ENCODE results near the gene ZGLP1.

The ZGLP1 gene

GRCh38 chr19:10333758-10334587, 24.4 kb upstream of the ZGLP1 start:
- no peak for TF ChIP-seq CTCF (IDR thresholded peaks at IDR 0.05; ENCODE audit: borderline replicate concordance, control extremely low read depth, extremely low read depth, insufficient read depth, missing control alignments)
- in situ Hi-C loops (cut with MboI; ENCODE audit: low sequenced_read_pairs, unreplicated experiment) = no loop called here
- DNase-seq (ENCODE audit: low spot score) = no peak

DNA sequence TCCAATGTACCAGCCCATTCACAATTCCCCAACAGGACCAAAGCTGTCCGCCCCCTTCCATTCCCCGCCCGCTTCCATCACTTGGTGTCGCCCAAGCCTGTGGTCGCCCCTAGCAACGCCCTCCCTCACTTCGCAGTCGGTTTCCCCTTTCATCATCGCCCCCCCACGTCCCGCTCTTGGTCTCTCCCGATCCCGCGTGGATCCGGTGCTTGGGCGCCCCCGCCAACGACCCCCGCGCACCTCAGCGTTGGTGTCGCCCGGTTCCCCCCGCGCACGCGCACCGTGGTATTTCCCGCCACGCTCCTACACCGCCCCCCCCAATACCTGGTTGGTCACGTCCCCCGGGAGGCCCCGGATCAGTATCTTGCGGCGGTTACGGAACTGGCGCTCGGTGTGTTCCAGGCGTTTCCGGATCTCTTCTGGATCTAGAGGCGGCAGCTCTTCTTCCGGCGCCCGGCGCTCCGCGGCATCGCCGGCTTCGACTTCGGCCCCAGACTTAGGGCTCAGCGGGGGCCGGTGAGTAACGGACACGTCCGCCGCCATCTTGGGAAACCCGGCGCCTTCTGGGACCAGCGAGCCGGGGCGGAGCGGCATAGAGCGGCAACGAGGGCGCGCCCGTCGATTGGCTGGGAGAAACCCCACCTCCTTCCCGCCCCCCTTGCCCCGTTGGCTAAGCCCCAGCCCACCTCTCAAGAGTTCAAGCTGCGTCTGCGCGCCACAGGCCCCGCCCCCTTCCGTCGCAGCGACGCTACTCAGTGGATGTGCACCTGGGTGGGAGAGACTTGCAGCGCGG, 23.5 kb upstream of the ZGLP1 start, which contains the start of gene RAVER1:
Gene RAVER1, minus strand, starts transcription at position 565 of the 793 bp plus-strand sequence. Its CDS starts 22 bp downstream, at position 543.
- DNase-seq (ENCODE audit: low spot score) = peak; percentile 100
- no peak for TF ChIP-seq CTCF (IDR thresholded peaks at IDR 0.05; ENCODE audit: borderline replicate concordance, control extremely low read depth, extremely low read depth, insufficient read depth, missing control alignments)
- in situ Hi-C loops (cut with MboI; ENCODE audit: low sequenced_read_pairs, unreplicated experiment) = no loop called here

DNA sequence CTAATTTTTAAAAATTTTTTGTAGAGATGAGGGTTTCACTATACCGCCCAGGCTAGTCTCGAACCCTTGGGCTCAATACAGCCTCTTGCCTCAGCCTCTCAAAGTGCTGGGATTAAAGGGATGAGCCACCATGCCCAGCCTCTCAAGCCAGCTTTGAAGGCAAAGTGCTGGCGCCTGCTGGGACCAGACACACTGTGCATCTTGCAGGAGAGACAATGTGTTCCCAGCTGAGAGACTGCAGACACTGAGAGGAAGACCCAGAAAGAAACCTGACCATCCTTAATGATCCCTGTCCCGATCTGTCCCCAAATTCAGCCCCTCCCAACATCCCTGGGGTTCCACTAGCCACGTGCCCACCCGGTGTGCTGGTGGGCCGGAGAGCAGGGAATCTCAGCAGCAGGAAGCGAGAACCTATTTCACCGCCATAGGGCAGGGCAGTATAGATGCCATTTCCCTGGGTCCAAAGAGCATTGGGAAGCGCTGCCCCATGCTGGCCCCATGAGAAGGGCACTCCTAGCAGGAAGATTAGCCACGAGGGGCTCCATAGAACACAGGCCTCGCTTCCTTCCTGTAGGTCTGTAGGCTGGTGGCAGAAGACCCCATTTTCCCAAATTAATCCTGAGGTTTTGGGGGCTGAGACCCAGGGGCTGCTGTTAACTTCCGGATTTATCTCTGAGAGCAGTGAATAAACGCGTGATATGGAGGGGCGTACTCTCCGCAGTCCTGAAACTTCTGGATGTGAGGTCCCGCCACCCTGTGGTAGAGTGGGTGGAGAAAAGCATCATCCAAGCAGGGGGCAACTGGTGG, 22.7 kb upstream of the ZGLP1 start:
- TF ChIP-seq CTCF (IDR thresholded peaks at IDR 0.05; ENCODE audit: borderline replicate concordance, control extremely low read depth, extremely low read depth, insufficient read depth, missing control alignments) = no peak
- no peak for DNase-seq (ENCODE audit: low spot score)
- in situ Hi-C loops (cut with MboI; ENCODE audit: low sequenced_read_pairs, unreplicated experiment) = no loop called here

- TF ChIP-seq CTCF (IDR thresholded peaks at IDR 0.05; ENCODE audit: borderline replicate concordance, control extremely low read depth, extremely low read depth, insufficient read depth, missing control alignments) = no peak
- DNase-seq (ENCODE audit: low spot score) = no peak
- in situ Hi-C loops (cut with MboI; ENCODE audit: low sequenced_read_pairs, unreplicated experiment) = no loop called here
These were observed 19.9 kb upstream of the ZGLP1 start for GRCh38 chr19:10329555-10329954.

DNA sequence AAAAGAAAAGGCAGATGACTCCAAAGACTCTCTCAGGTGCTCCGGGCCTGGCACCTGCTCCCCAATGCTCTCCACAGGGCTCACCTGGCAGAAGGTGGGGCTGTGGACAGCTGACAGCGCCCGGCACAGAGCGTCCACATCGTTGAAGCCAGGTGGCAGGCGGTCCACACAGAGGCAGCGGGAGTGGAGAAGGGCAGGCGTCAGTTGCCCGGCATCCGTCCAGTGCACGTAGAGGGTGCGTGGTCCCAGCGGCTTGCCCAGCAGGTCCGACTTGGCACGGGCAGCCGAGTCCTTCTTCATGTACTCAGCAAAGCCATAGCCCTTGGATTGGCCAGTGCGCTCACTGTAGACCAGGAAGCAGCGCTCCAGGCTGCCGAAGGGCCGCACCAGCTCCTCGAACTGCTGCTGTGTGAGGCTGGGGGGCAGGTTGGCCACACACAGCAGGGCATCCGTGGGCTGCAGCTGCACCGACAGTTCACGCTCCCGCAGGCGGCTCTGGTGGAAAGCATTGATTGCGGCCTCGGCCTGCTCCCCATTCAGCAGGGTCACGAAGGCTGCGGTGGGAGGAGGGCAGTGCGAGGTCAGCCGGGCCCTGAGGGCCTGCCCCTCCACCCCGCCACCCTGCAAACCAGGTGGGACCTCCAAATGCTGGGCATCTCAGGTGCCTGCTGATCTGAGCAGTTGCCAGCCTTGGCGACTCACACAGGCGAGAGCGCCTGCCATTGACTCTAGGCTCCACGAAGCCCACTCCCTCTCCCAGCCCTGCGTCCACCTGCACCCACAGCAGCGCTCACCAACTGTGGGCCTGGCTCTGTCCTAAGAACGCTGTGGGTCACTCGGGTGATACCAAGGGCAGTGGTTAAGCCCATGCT, 19.2 kb upstream of the ZGLP1 start:
- TF ChIP-seq CTCF (IDR thresholded peaks at IDR 0.05; ENCODE audit: borderline replicate concordance, control extremely low read depth, extremely low read depth, insufficient read depth, missing control alignments) = no peak
- in situ Hi-C loops (cut with MboI; ENCODE audit: low sequenced_read_pairs, unreplicated experiment) = no loop called here
- no peak for DNase-seq (ENCODE audit: low spot score)
